ENCODE results near the gene MYOZ2. TPM values are rescaled to one million over a fixed set of nuclear protein-coding genes. Genes with fewer than 3 reads are reported as not detected.

Gene MYOZ2
- total RNA-seq, 1 donor from 2014 or later, result not detected

- peaks cover under 1% of the 10 kb centered on the region for H3K27me3 Mint-ChIP-seq (ENCODE audit: unreplicated experiment)
- H3K36me3 Mint-ChIP-seq (ENCODE audit: low read depth, unreplicated experiment), result no peaks in the 10 kb centered on the region
- DNase-seq (ENCODE audit: low spot score), result no peak
- TF ChIP-seq CTCF (IDR thresholded peaks at IDR 0.05; ENCODE audit: unreplicated experiment), result no peak
- no peak overlapping the region for H3K4me3 Mint-ChIP-seq (ENCODE audit: unreplicated experiment)
- H3K27ac Mint-ChIP-seq (ENCODE audit: unreplicated experiment), result no peak overlapping the region
- no peaks in the 10 kb centered on the region for H3K9me3 Mint-ChIP-seq (ENCODE audit: unreplicated experiment)
- peaks cover 13% of the 10 kb centered on the region for H3K4me1 Mint-ChIP-seq (ENCODE audit: unreplicated experiment)
Measured at GRCh38 chr4:119098306-119098705, 37.3 kb upstream of the MYOZ2 start.

GRCh38 chr4:119099227-119099810 lies 36.3 kb upstream of the MYOZ2 start:
- no peak for TF ChIP-seq CTCF (IDR thresholded peaks at IDR 0.05; ENCODE audit: unreplicated experiment)
- no peak for DNase-seq (ENCODE audit: low spot score)
- H3K4me3 Mint-ChIP-seq (ENCODE audit: unreplicated experiment), result no peak overlapping the region

GRCh38 chr4:119100655-119101054 lies 35.0 kb upstream of the MYOZ2 start:
- H3K36me3 Mint-ChIP-seq (ENCODE audit: low read depth, unreplicated experiment), result no peaks in the 10 kb centered on the region
- no peak overlapping the region for H3K27ac Mint-ChIP-seq (ENCODE audit: unreplicated experiment)
- no peak for DNase-seq (ENCODE audit: low spot score)
- H3K27me3 Mint-ChIP-seq (ENCODE audit: unreplicated experiment), result peaks cover 2% of the 10 kb centered on the region
- no peak for TF ChIP-seq CTCF (IDR thresholded peaks at IDR 0.05; ENCODE audit: unreplicated experiment)
- peaks cover 14% of the 10 kb centered on the region for H3K4me1 Mint-ChIP-seq (ENCODE audit: unreplicated experiment)
- H3K4me3 Mint-ChIP-seq (ENCODE audit: unreplicated experiment), result no peak overlapping the region
- no peaks in the 10 kb centered on the region for H3K9me3 Mint-ChIP-seq (ENCODE audit: unreplicated experiment)

More at GRCh38 chr4:119099227-119099810, 36.3 kb upstream of the MYOZ2 start:
- Mint-ChIP-seq H3K4me1 (ENCODE audit: unreplicated experiment) (peaks cover 14% of the 10 kb centered on the region), H3K9me3 (ENCODE audit: unreplicated experiment) (no peaks in the 10 kb centered on the region), H3K27ac (ENCODE audit: unreplicated experiment) (no peak overlapping the region), H3K27me3 (ENCODE audit: unreplicated experiment) (peaks cover 2% of the 10 kb centered on the region), H3K36me3 (ENCODE audit: low read depth, unreplicated experiment) (no peaks in the 10 kb centered on the region)

- no peak for TF ChIP-seq CTCF (IDR thresholded peaks at IDR 0.05; ENCODE audit: unreplicated experiment)
- Mint-ChIP-seq H3K4me3 (ENCODE audit: unreplicated experiment) (peak overlapping the region; percentile 63), H3K27me3 (ENCODE audit: unreplicated experiment) (peaks cover 2% of the 10 kb centered on the region), H3K4me1 (ENCODE audit: unreplicated experiment) (peaks cover 17% of the 10 kb centered on the region), H3K36me3 (ENCODE audit: low read depth, unreplicated experiment) (no peaks in the 10 kb centered on the region), H3K9me3 (ENCODE audit: unreplicated experiment) (no peaks in the 10 kb centered on the region), H3K27ac (ENCODE audit: unreplicated experiment) (peak overlapping the region; percentile 96)
- peak; percentile 7 for DNase-seq (ENCODE audit: low spot score)
Measured at GRCh38 chr4:119103263-119103662, 32.4 kb upstream of the MYOZ2 start.

GRCh38 chr4:119104644-119105273 lies 30.9 kb upstream of the MYOZ2 start:
- Mint-ChIP-seq H3K9me3 (ENCODE audit: unreplicated experiment) (no peaks in the 10 kb centered on the region), H3K4me1 (ENCODE audit: unreplicated experiment) (peaks cover 17% of the 10 kb centered on the region), H3K4me3 (ENCODE audit: unreplicated experiment) (no peak overlapping the region), H3K27ac (ENCODE audit: unreplicated experiment) (peak overlapping the region; percentile 64), H3K27me3 (ENCODE audit: unreplicated experiment) (peaks cover 2% of the 10 kb centered on the region), H3K36me3 (ENCODE audit: low read depth, unreplicated experiment) (no peaks in the 10 kb centered on the region)
- no peak for DNase-seq (ENCODE audit: low spot score)
- no peak for TF ChIP-seq CTCF (IDR thresholded peaks at IDR 0.05; ENCODE audit: unreplicated experiment)
